NCI-H2107 treated with DMSO at 0.1 percent for 48 hours (cell line): ENCODE data around the gene MT1M.
"Not testable (repeated sequence)": the region's sequence is repeated elsewhere in the genome, so short reads cannot be mapped to it uniquely, and the experiment has no call there.

ENCODE experiments used
- DNase-seq: peaks from one replicate; lab custom pipeline; 2025; ENCODE audit not compliant: unreplicated experiment; lab: John Stamatoyannopoulos, UW

MT1M gene

GRCh38 chr16:56672171-56672570 is 39.7 kb downstream of the MT1M start:
- DNase-seq, result not testable (repeated sequence)

- DNase-seq, result peak; percentile 19
Measured at GRCh38 chr16:56672761-56673536, 40.5 kb downstream of the MT1M start.

GRCh38 chr16:56673921-56674320 is 41.5 kb downstream of the MT1M start:
- no peak for DNase-seq

- DNase-seq, result not testable (repeated sequence)
Measured at GRCh38 chr16:56674570-56674969, 42.1 kb downstream of the MT1M start.

- DNase-seq, result no peak
Measured at GRCh38 chr16:56675685-56676210, 43.3 kb downstream of the MT1M start.

- DNase-seq, result no peak
Measured at GRCh38 chr16:56677474-56677873, 45.0 kb downstream of the MT1M start.

- DNase-seq, result no peak
Measured at GRCh38 chr16:56679078-56679730, 46.7 kb downstream of the MT1M start.

- DNase-seq, result no peak
Measured at GRCh38 chr16:56679818-56680217, 47.4 kb downstream of the MT1M start.

- DNase-seq, result peak; percentile 66
Measured at GRCh38 chr16:56681939-56682702, 49.7 kb downstream of the MT1M start, which contains the start of gene MT1X. MT1X (plus strand) TSS chr16:56682470; CDS start chr16:56682541, 71 bp downstream.

- DNase-seq, result no peak
Measured at GRCh38 chr16:56682703-56683397, 50.4 kb downstream of the MT1M start.
